H1 (cell line): Measurements from ENCODE around the gene FGF23. TPM values are rescaled to one million over a fixed set of nuclear protein-coding genes. Genes with fewer than 3 reads are reported as not detected.

Experiments
- CEBPB ChIP-seq: IDR thresholded peaks from 2 replicates; pipeline ENCODE4 v1.6.1; 2012; ENCODE audit warnings: low read depth, low read length
- CHD7 ChIP-seq: fragments of 300-600 bp; sonication (generic); IDR thresholded peaks from 2 replicates; pipeline ENCODE4 v1.7.1; 2012; ENCODE audit warnings: low read length, moderate library complexity, mild to moderate bottlenecking, inconsistent platforms; ENCODE audit not compliant: insufficient replicate concordance
- JUND ChIP-seq: IDR thresholded peaks from 2 replicates; pipeline ENCODE4 v1.6.1; 2011; ENCODE audit warnings: mild to moderate bottlenecking, improper control_type of control experiment, low read length
- RAD21 ChIP-seq, 2 experiments: IDR thresholded peaks in 1 of 2; conservative IDR thresholded peaks in 1 of 2; 2 replicates each; pipeline ENCODE4 v1.6.1; 2011; ENCODE audit warnings: low read depth in 2 of 2, low read length in 2 of 2, improper control_type of control experiment in 1 of 2, inconsistent platforms in 1 of 2, mild to moderate bottlenecking in 1 of 2, moderate library complexity in 1 of 2
- SAP30 ChIP-seq: fragments of 300-600 bp; sonication (generic); IDR thresholded peaks from 2 replicates; pipeline ENCODE4 v1.7.1; 2012; ENCODE audit warnings: low read length, moderate library complexity, mild to moderate bottlenecking, inconsistent platforms; ENCODE audit not compliant: insufficient read depth, insufficient replicate concordance
- TBP ChIP-seq: IDR thresholded peaks from 2 replicates; pipeline ENCODE4 v1.6.1; 2011; ENCODE audit warnings: low read depth, low read length, improper control_type of control experiment
- ZNF274 ChIP-seq: IDR thresholded peaks from 2 replicates; pipeline ENCODE4 v1.7.0; 2012; ENCODE audit warnings: low read length, borderline replicate concordance; ENCODE audit errors: extremely low read depth
- polyA plus RNA-seq, 7 experiments: library from polyadenylated mRNA; depleted of rRNA in 3 of 7; stranded (reverse) in 5 of 7; unstranded in 2 of 7; fragments of >200 nt in 5 of 7; fragments of 200-250 nt in 2 of 7; gene quantifications; 1 replicate in 5 of 7; 2 replicates in 1 of 7; 4 replicates in 1 of 7; pipeline versions ENCODE4 v1.2.1 to v1.2.3, GENCODE V29; 2011 to 2013; ENCODE audit warnings: missing spikeins in 2 of 7, mixed read lengths in 2 of 7
- total RNA-seq: library from RNA; stranded (reverse); fragmentation: NEBNext Ultra II Directional; extraction: Animal tissue kit (Norgen Biotek cat#: 25700); gene quantifications from 2 replicates; pipeline ENCODE4 v1.2.1, GENCODE V29; 2021

Gene FGF23
- total and polyA plus RNA-seq, 2 of the 8 experiments (the other 6 are each of a cell fraction or from before 2014, with no cell fraction given): 0.35 to 0.67 TPM

- TF ChIP-seq RAD21 (IDR thresholded peaks at IDR 0.05 in 1 of 2, conservative IDR thresholded peaks at IDR 0.05 in 1 of 2; ENCODE audit: low read depth in 2 of 2, low read length in 2 of 2) (no peak), JUND (no peak), TBP (no peak), CEBPB (no peak), CHD7 (no peak), SAP30 (no peak), ZNF274 (no peak)
Observed at GRCh38 chr12:4369548-4369947, 10.0 kb downstream of the FGF23 start (continued).
